ENCODE results near the gene ALG10B.

ALG10B gene, protein sequence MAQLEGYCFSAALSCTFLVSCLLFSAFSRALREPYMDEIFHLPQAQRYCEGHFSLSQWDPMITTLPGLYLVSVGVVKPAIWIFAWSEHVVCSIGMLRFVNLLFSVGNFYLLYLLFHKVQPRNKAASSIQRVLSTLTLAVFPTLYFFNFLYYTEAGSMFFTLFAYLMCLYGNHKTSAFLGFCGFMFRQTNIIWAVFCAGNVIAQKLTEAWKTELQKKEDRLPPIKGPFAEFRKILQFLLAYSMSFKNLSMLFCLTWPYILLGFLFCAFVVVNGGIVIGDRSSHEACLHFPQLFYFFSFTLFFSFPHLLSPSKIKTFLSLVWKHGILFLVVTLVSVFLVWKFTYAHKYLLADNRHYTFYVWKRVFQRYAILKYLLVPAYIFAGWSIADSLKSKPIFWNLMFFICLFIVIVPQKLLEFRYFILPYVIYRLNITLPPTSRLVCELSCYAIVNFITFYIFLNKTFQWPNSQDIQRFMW

DNA sequence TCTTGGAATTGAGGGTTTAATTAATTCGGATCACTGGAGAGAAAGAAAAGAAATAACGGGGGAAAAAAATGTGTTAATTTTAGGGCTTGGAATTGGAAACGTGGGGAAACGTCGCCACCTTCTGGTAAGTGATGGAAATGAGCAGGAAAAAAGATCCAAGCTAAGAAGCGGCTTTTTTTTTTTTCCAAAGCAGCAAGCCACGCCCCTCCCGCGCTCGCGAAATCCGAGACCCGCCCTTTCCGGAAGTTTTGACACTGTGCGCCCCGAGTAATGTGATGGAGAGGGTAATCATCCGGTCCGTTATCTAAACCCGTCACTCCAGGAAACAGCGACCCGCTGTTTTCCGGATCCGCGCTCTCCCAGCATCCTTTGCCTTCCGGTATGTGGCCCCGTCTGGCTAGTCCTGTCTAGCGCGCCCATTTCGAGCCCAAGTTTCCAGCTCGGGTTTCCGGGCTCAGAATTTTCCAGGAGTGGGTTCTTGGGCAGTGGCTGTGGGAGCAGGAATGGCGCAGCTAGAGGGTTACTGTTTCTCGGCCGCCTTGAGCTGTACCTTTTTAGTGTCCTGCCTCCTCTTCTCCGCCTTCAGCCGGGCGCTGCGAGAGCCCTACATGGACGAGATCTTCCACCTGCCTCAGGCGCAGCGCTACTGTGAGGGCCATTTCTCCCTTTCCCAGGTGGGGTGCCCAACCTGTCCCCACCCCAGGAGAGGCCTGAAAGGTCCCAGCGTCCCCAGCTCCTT, at the start of gene ALG10B:
TSS of gene ALG10B (plus strand) at position 384 of the 739 bp plus-strand sequence. CDS start at position 504, 120 bp downstream.
- in situ Hi-C loops (cut with MboI; ENCODE audit: low sequenced_read_pairs, unreplicated experiment), result loop anchor here (25.0 kb wide), 1 partner anchor 179 kb away; no protein-coding TSS in a partner anchor
- peak; percentile 77 for DNase-seq (ENCODE audit: low spot score)
- TF ChIP-seq, protein P1, sequence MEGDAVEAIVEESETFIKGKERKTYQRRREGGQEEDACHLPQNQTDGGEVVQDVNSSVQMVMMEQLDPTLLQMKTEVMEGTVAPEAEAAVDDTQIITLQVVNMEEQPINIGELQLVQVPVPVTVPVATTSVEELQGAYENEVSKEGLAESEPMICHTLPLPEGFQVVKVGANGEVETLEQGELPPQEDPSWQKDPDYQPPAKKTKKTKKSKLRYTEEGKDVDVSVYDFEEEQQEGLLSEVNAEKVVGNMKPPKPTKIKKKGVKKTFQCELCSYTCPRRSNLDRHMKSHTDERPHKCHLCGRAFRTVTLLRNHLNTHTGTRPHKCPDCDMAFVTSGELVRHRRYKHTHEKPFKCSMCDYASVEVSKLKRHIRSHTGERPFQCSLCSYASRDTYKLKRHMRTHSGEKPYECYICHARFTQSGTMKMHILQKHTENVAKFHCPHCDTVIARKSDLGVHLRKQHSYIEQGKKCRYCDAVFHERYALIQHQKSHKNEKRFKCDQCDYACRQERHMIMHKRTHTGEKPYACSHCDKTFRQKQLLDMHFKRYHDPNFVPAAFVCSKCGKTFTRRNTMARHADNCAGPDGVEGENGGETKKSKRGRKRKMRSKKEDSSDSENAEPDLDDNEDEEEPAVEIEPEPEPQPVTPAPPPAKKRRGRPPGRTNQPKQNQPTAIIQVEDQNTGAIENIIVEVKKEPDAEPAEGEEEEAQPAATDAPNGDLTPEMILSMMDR (IDR thresholded peaks at IDR 0.05; ENCODE audit: borderline replicate concordance, control extremely low read depth, extremely low read depth, insufficient read depth, missing control alignments), result peak; percentile 60

DNA sequence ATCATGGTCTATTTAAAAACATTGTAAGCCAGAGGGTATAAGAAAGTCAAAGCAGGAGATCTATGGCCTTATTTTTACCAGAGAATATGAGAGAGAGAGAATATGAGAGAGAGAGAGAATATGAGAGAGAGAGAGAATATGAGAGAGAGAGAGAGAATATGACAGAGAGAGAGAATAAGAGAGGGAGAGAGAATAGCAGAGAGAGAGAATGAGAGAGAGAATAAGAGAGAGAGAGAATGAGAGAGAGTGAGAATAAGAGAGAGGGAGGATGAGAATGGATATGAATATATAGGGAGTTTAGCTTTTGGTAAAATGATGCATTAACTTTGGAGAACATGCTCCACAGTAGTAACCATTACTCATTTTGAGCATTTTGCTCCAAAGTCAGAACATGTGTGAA, 48.0 kb upstream of the ALG10B start:
- in situ Hi-C loops (cut with MboI; ENCODE audit: low sequenced_read_pairs, unreplicated experiment), result no loop called here
- TF ChIP-seq, protein P1 (IDR thresholded peaks at IDR 0.05; ENCODE audit: borderline replicate concordance, control extremely low read depth, extremely low read depth, insufficient read depth, missing control alignments), result no peak
- DNase-seq (ENCODE audit: low spot score), result no peak

DNA sequence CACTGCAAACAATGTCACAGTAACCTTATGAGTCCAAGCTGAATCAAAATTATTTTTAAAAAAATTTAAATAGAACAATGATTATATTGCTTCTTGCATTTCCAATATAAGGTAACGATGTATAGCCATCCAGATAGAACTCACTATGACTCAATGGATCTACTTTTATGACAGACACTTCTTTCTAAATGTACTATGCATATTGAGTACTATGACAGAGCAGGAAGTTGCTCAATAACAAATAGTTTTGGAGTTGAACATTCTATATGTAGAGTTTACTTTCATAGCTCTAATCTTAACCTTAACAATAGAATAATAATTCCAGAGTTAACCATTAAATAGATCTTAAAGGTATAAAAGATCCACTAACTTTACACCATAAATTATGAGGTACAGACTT, 46.7 kb upstream of the ALG10B start:
- DNase-seq (ENCODE audit: low spot score), result no peak
- TF ChIP-seq, protein P1 (IDR thresholded peaks at IDR 0.05; ENCODE audit: borderline replicate concordance, control extremely low read depth, extremely low read depth, insufficient read depth, missing control alignments), result no peak
- in situ Hi-C loops (cut with MboI; ENCODE audit: low sequenced_read_pairs, unreplicated experiment), result no loop called here

DNA sequence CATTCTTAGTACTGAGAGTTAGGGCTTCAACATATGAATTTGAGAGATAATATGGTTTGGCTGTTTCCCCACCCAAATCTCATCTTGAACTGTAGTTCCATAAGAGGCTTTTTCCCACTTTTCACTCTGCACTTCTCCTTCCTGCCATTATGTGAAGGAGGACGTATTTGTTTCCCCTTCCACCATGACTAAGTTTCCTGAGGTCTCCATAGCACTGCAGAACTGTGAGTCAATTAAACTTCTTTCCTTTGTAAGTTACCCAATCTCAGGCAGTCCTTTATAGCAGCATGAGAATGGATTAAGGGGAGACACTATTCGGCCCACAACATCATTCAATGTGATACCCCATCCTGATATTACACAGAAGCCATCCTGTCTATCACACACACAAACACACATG, 36.8 kb upstream of the ALG10B start:
- no peak for DNase-seq (ENCODE audit: low spot score)
- in situ Hi-C loops (cut with MboI; ENCODE audit: low sequenced_read_pairs, unreplicated experiment), result no loop called here
- TF ChIP-seq, protein P1 (IDR thresholded peaks at IDR 0.05; ENCODE audit: borderline replicate concordance, control extremely low read depth, extremely low read depth, insufficient read depth, missing control alignments), result no peak

DNA sequence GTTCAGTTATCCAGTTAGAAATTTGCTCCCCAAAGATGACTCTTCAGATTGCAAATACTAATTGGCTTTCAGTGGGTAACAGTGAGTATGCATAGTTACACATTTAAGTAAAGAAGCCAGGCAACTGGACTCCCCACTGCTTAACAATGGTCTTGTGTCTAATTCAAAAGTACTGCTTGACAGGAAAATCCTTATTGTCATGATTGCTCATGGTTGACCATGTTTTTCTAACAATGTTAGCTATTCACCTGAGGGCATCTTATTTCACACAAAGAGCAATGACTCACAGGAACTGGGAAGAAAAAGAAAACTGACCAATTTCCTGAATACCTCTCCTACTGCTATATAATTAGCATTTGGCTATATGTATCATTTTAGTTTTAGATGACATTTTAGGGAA, 33.7 kb upstream of the ALG10B start:
- TF ChIP-seq, protein P1 (IDR thresholded peaks at IDR 0.05; ENCODE audit: borderline replicate concordance, control extremely low read depth, extremely low read depth, insufficient read depth, missing control alignments), result no peak
- DNase-seq (ENCODE audit: low spot score), result no peak

DNA sequence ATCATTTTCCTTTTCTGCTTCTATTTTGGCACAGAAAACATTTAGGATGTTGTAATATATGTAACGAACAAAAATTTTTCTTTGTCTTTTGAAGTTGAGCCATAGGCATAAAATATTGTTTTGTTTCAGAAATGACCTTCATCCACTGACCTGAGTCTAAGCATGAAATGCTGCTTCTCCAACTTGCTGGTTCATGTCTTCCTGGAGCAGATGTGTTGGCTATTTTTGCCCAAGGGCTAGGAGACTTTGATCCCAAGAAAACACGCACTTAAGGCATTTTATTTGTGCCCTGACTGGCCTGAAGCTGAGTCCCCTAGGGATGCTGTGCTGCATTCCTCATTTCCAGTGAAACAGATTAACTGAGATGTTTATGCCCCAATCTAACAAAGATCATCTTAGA, 27.2 kb upstream of the ALG10B start:
- in situ Hi-C loops (cut with MboI; ENCODE audit: low sequenced_read_pairs, unreplicated experiment), result no loop called here
- TF ChIP-seq, protein P1 (IDR thresholded peaks at IDR 0.05; ENCODE audit: borderline replicate concordance, control extremely low read depth, extremely low read depth, insufficient read depth, missing control alignments), result no peak
- no peak for DNase-seq (ENCODE audit: low spot score)

More for the DNA sequence above, 33.7 kb upstream of the ALG10B start:
- in situ Hi-C loops (cut with MboI; ENCODE audit: low sequenced_read_pairs, unreplicated experiment), result no loop called here
